ENCODE measurements around the gene ZNF407. TPM values are rescaled to one million over a fixed set of nuclear protein-coding genes. Genes with fewer than 3 reads are reported as not detected.

Gene ZNF407
- total RNA-seq, 1 donor: 16.6 TPM

- Histone ChIP-seq H2AFZ (ENCODE audit: low read length) (no peak overlapping the region), H3K9me3 (ENCODE audit: low read depth, low read length) (no peaks in the 10 kb centered on the region), H3K4me2 (ENCODE audit: insufficient read depth, low read length) (no peak overlapping the region), H3K79me2 (ENCODE audit: insufficient read depth, low read length) (no peaks in the 10 kb centered on the region), H3K36me3 (ENCODE audit: insufficient read depth, low read length) (no peaks in the 10 kb centered on the region), H3K27me3 (ENCODE audit: insufficient read depth, low read length) (peaks cover 12% of the 10 kb centered on the region), H3K27ac (ENCODE audit: low read depth, low read length) (no peak overlapping the region), H3K4me1 (ENCODE audit: insufficient read depth, low read length) (no peaks in the 10 kb centered on the region), H4K20me1 (ENCODE audit: insufficient read depth, low read length) (no peaks in the 10 kb centered on the region), H3K4me3 (ENCODE audit: insufficient read depth, low read length) (no peak overlapping the region)
- DNase-seq (ENCODE audit: insufficient read length, low spot score, missing footprints): no peak
- TF ChIP-seq CTCF (IDR thresholded peaks at IDR 0.05; ENCODE audit: extremely low read depth, low read depth, low read length): no peak
These were observed 513.3 kb downstream of the ZNF407 start for GRCh38 chr18:75110846-75111415.

- no peaks in the 10 kb centered on the region for H3K4me1 ChIP-seq (ENCODE audit: insufficient read depth, low read length)
- H3K79me2 ChIP-seq (ENCODE audit: insufficient read depth, low read length): no peaks in the 10 kb centered on the region
- H4K20me1 ChIP-seq (ENCODE audit: insufficient read depth, low read length): no peaks in the 10 kb centered on the region
- no peak overlapping the region for H3K27ac ChIP-seq (ENCODE audit: low read depth, low read length)
- H2AFZ ChIP-seq (ENCODE audit: low read length): no peak overlapping the region
- DNase-seq (ENCODE audit: insufficient read length, low spot score, missing footprints): no peak
- peaks cover 12% of the 10 kb centered on the region for H3K27me3 ChIP-seq (ENCODE audit: insufficient read depth, low read length)
- no peaks in the 10 kb centered on the region for H3K9me3 ChIP-seq (ENCODE audit: low read depth, low read length)
- no peak overlapping the region for H3K4me3 ChIP-seq (ENCODE audit: insufficient read depth, low read length)
- no peak for TF ChIP-seq CTCF (IDR thresholded peaks at IDR 0.05; ENCODE audit: extremely low read depth, low read depth, low read length)
- no peak overlapping the region for H3K4me2 ChIP-seq (ENCODE audit: insufficient read depth, low read length)
- no peaks in the 10 kb centered on the region for H3K36me3 ChIP-seq (ENCODE audit: insufficient read depth, low read length)
These were observed 514.1 kb downstream of the ZNF407 start for GRCh38 chr18:75111760-75112159.

GRCh38 chr18:75112186-75113096 is 514.8 kb downstream of the ZNF407 start:
- TF ChIP-seq CTCF (IDR thresholded peaks at IDR 0.05; ENCODE audit: extremely low read depth, low read depth, low read length): no peak
- no peaks in the 10 kb centered on the region for H4K20me1 ChIP-seq (ENCODE audit: insufficient read depth, low read length)

GRCh38 chr18:75113455-75113854 is 515.8 kb downstream of the ZNF407 start:
- Histone ChIP-seq H3K27ac (ENCODE audit: low read depth, low read length) (no peak overlapping the region), H3K27me3 (ENCODE audit: insufficient read depth, low read length) (peaks cover 12% of the 10 kb centered on the region), H3K4me3 (ENCODE audit: insufficient read depth, low read length) (no peak overlapping the region), H2AFZ (ENCODE audit: low read length) (no peak overlapping the region), H3K9me3 (ENCODE audit: low read depth, low read length) (no peaks in the 10 kb centered on the region), H3K36me3 (ENCODE audit: insufficient read depth, low read length) (no peaks in the 10 kb centered on the region), H3K4me2 (ENCODE audit: insufficient read depth, low read length) (no peak overlapping the region), H3K79me2 (ENCODE audit: insufficient read depth, low read length) (no peaks in the 10 kb centered on the region), H3K4me1 (ENCODE audit: insufficient read depth, low read length) (no peaks in the 10 kb centered on the region), H4K20me1 (ENCODE audit: insufficient read depth, low read length) (no peaks in the 10 kb centered on the region)
- DNase-seq (ENCODE audit: insufficient read length, low spot score, missing footprints): no peak
- no peak for TF ChIP-seq CTCF (IDR thresholded peaks at IDR 0.05; ENCODE audit: extremely low read depth, low read depth, low read length)

More at GRCh38 chr18:75112186-75113096, 514.8 kb downstream of the ZNF407 start:
- no peak for DNase-seq (ENCODE audit: insufficient read length, low spot score, missing footprints)
- Histone ChIP-seq H2AFZ (ENCODE audit: low read length) (no peak overlapping the region), H3K27ac (ENCODE audit: low read depth, low read length) (no peak overlapping the region), H3K4me2 (ENCODE audit: insufficient read depth, low read length) (no peak overlapping the region), H3K27me3 (ENCODE audit: insufficient read depth, low read length) (peaks cover 12% of the 10 kb centered on the region), H3K4me1 (ENCODE audit: insufficient read depth, low read length) (no peaks in the 10 kb centered on the region), H3K36me3 (ENCODE audit: insufficient read depth, low read length) (no peaks in the 10 kb centered on the region), H3K9me3 (ENCODE audit: low read depth, low read length) (no peaks in the 10 kb centered on the region), H3K79me2 (ENCODE audit: insufficient read depth, low read length) (no peaks in the 10 kb centered on the region), H3K4me3 (ENCODE audit: insufficient read depth, low read length) (no peak overlapping the region)

All from osteoblast (primary cell).